Measurements from ENCODE around the gene GRM8. TPM values are rescaled to one million over a fixed set of nuclear protein-coding genes. Genes with fewer than 3 reads are reported as not detected.

GRM8 gene
- total and polyA plus RNA-seq, 7 donors: 0.08 TPM; not detected in 6

DNA sequence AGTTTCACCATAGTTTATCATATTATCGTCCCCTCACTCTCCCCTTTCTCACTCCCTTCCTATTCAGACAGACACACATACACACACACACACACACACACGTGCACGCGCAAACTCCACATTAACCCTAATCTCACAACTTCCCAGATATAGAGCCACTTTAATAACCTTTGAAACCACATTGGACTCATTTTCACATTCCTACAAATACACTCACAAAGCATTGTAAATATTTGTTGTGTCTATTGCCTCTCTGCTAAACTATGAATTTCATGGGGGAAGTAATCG is 433.6 kb downstream of the GRM8 start:
- Histone ChIP-seq H3K27ac (no peak overlapping the region), H3K27me3 (ENCODE audit: insufficient read depth in 3 of 3, low read length in 2 of 3) (no peaks in the 10 kb centered on the region), H3K4me3 (no peak overlapping the region), H3K36me3 (ENCODE audit: insufficient read depth in 1 of 2, low read depth in 1 of 2) (no peaks in the 10 kb centered on the region), H3K4me1 (no peaks in the 10 kb centered on the region), H3K9me3 (no peaks in the 10 kb centered on the region)
- DNase-seq: no peak
- intact Hi-C loops (cut with DNase I): no loop called here
- TF ChIP-seq, protein P1, sequence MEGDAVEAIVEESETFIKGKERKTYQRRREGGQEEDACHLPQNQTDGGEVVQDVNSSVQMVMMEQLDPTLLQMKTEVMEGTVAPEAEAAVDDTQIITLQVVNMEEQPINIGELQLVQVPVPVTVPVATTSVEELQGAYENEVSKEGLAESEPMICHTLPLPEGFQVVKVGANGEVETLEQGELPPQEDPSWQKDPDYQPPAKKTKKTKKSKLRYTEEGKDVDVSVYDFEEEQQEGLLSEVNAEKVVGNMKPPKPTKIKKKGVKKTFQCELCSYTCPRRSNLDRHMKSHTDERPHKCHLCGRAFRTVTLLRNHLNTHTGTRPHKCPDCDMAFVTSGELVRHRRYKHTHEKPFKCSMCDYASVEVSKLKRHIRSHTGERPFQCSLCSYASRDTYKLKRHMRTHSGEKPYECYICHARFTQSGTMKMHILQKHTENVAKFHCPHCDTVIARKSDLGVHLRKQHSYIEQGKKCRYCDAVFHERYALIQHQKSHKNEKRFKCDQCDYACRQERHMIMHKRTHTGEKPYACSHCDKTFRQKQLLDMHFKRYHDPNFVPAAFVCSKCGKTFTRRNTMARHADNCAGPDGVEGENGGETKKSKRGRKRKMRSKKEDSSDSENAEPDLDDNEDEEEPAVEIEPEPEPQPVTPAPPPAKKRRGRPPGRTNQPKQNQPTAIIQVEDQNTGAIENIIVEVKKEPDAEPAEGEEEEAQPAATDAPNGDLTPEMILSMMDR (IDR thresholded peaks at IDR 0.05): no peak
- 77 to 83% (median 77%) methylated on average over 5 of the region's 5 CpGs for WGBS, 3 donors
- no peak for ATAC-seq

DNA sequence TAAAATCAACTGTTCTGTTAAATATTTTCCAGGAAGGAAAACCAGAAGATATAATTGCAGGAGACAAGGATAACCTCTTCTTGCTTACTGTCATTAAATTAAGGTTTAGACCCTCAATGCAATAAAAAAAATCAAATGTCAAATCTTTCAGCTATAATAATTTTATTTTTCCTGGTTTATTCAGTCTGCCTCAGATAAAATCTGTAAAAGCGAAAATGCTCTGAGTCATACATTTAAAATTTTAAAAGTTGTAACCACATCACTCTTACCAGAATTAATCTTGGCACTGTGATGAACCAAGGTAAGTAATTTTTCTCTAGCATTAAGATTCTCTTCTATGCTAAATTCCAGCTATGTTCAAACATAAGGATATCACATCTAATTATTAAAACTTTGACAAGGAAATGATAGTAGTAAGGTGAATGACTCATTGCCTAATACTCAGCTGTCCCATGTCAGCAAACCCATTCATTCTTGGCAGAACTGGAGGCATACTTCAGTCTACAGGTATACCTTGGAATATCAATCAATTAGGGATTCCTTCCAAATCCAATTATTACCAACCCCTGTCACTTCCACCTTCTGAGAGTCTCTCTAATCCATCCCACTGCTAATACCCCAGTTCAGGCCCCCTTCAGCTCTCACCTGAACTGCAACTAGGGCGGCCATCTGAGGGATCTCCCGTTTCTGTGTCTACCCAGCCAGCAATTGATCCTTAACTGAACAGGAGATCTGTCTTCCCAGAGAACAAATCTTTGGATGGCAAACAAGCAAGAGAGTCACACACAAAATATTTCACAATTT is 434.1 kb downstream of the GRM8 start:
- WGBS, 3 donors: 73 to 79% (median 78%) methylated on average over 3 of the region's 3 CpGs
- Histone ChIP-seq H3K27ac (no peak overlapping the region), H3K27me3 (ENCODE audit: insufficient read depth in 3 of 3, low read length in 2 of 3) (no peaks in the 10 kb centered on the region), H3K9me3 (no peaks in the 10 kb centered on the region), H3K4me3 (no peak overlapping the region), H3K4me1 (no peaks in the 10 kb centered on the region), H3K36me3 (ENCODE audit: insufficient read depth in 1 of 2, low read depth in 1 of 2) (no peaks in the 10 kb centered on the region)
- TF ChIP-seq, protein P1 (IDR thresholded peaks at IDR 0.05): no peak
- ATAC-seq (no peak), DNase-seq (no peak)
- intact Hi-C loops (cut with DNase I): no loop called here

DNA sequence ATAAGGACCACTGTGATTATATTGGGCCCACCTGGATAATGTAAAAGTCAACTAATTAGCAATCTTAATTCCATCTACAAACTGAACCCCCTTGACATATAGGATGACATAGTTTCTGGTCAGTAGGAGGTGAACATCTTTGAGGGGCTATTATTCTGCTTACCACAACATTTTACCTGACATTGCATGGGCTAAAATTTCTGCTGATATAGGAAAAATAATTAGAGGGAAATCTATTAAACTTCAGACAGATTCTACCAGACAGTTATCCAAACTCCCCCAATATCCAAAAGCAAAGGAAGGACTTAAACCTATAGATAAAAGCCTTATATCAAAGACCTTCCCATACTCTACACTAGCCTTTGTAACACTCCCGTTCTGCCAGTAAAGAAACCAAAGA is 443.6 kb downstream of the GRM8 start:
- Histone ChIP-seq H3K9me3 (peaks cover 10% of the 10 kb centered on the region), H3K36me3 (ENCODE audit: insufficient read depth in 1 of 2, low read depth in 1 of 2) (no peaks in the 10 kb centered on the region), H3K27me3 (ENCODE audit: insufficient read depth in 3 of 3, low read length in 2 of 3) (no peaks in the 10 kb centered on the region), H3K4me3 (no peak overlapping the region), H3K27ac (no peak overlapping the region), H3K4me1 (no peaks in the 10 kb centered on the region)
- TF ChIP-seq, protein P1 (IDR thresholded peaks at IDR 0.05): no peak
- intact Hi-C loops (cut with DNase I): no loop called here
- DNase-seq (no peak), ATAC-seq (no peak)
- 72 to 85% (median 75%) methylated on average over 1 of the region's 1 CpG for WGBS, 3 donors

DNA sequence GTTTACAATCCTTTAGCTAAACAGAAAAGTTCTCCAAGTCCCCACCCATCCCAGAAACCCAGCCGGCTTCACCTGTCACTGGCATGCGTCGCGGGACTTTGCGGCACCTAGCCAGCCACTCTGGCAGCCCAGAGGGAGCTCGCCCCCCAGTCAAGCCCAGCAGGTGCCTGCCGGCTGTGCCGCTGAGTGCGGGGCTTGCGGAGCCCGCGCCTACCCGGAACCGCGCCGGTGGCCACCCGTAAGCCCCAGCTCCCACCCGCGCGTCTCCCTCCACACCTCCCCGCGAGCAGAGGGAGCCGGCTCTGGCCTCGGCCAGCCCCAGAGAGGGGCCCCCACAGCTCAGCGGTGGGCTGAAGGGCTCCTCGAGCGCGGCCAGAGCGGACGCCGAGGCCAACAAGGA is 446.1 kb downstream of the GRM8 start:
- Histone ChIP-seq H3K4me3 (no peak overlapping the region), H3K4me1 (no peaks in the 10 kb centered on the region), H3K27me3 (ENCODE audit: insufficient read depth in 3 of 3, low read length in 2 of 3) (no peaks in the 10 kb centered on the region), H3K36me3 (ENCODE audit: insufficient read depth in 1 of 2, low read depth in 1 of 2) (no peaks in the 10 kb centered on the region), H3K27ac (no peak overlapping the region), H3K9me3 (peaks cover 5% of the 10 kb centered on the region)
- no peak for ATAC-seq
- DNase-seq: no peak
- WGBS, 3 donors: 96 to 98% (median 96%) methylated on average over 31 of the region's 31 CpGs
- intact Hi-C loops (cut with DNase I): no loop called here
- TF ChIP-seq, protein P1 (IDR thresholded peaks at IDR 0.05): no peak

DNA sequence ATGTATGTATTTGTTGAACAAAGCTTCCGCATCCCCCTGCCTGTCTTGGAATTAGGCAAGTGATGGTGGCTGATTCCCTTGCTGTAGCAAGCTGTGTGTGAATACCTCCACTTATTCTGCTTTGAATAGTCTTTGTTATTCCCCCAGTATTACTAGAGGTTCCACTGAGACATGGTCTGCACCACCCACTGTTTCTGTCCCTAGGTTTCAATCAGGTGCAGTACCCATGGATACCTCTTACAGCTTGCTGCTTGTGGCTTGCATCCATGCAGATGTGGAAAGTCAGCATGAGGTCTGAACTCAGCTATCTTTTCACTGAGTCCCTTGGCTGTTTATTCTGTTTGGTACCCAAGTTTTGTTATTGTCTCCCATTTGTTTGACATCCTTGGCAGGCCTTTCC is 447.4 kb downstream of the GRM8 start:
- no peak overlapping the region for H3K27ac ChIP-seq
- no peaks in the 10 kb centered on the region for H3K9me3 ChIP-seq
- no peaks in the 10 kb centered on the region for H3K4me1 ChIP-seq
- no peaks in the 10 kb centered on the region for H3K27me3 ChIP-seq (ENCODE audit: insufficient read depth in 3 of 3, low read length in 2 of 3)
- no peak for DNase-seq
- no peaks in the 10 kb centered on the region for H3K36me3 ChIP-seq (ENCODE audit: insufficient read depth in 1 of 2, low read depth in 1 of 2)
- TF ChIP-seq, protein P1 (IDR thresholded peaks at IDR 0.05): no peak
- WGBS, 3 donors: 92 to 96% (median 92%) methylated on average over 1 of the region's 1 CpG
- H3K4me3 ChIP-seq: no peak overlapping the region
- ATAC-seq: no peak
- intact Hi-C loops (cut with DNase I): loop anchor here in 1 of 2 donors (2.0 kb wide), 1 partner anchor 449 kb away; no protein-coding TSS in a partner anchor
